NCI-H1694 treated with DMSO at 0.1 percent for 48 hours (cell line): ENCODE measurements around the gene FAM53A.

ENCODE experiments used
- DNase-seq: peaks from one replicate; lab custom pipeline; 2025; lab: John Stamatoyannopoulos, UW

Gene FAM53A

DNA sequence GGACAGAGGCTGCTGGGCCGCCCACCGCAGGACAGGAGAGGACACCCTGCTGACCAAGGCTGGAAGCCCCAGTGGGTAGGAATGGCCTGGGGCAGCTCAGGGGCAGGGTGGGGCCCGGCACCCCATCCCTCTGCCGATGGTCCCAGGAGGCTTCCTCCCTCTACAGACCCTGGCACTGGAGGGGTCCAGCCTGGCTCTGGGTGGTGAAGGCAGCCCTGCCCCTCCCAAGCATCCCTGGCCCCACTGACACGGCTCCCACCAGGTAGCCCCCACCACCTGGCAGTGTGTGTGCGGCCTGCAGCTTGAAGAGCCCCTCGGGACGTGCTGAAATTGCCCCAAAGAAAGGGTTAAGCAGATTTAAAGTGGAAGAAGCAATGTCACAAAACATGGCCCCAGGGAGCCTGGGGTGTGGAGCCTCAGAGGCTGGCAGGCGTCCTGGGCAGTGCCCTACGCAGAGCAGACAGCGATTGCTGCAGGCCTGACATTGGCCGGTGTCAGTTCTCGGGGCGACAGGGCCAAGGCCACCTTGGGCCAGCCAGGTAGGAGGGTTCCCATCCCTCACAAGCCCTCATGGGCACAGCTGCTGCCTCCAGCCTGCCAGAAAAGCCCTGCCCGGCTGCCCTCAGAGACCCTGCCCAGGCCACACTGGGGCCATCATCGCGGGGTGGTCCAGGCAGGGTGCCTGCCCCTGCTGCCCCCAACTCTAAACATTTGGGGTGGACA is 80.5 kb downstream of the FAM53A start:
- no peak for DNase-seq

DNA sequence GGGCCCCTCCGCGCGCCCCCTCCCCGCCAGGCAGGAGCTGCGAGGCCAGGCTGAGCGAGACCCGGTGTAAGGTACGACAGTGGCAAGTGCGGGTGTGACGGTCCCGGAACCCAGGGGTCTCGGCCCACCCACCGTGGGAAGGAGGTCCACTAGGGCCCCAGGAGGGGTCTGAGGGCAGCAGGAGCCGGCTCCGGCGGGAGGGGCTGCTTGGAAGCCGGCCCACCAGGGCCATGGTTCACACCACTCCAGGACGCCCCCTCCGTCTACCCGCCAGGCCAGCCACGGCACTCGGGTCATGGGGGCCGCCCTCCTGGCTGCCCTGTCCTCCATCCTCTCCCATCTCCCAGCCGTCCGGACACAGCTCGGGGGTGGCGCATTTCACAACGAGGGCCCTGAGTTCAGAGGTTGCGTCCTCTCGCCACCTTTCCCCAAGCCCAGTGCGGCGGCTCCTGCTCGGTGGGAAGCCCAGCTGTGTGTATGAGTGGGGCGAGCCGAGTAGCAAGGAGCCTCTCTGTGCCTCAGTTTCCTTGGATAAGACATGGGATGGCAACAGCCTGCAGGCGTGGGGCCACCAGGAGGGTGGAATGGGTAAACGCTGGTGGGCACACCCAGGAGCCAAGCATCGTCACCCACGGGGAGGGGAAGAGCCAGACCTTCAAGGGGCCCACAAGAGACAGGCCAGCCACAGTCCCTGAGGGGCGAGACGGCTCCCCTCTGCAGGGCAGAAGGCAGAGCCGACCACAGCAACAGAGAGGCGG is 81.3 kb downstream of the FAM53A start:
- DNase-seq = no peak

DNA sequence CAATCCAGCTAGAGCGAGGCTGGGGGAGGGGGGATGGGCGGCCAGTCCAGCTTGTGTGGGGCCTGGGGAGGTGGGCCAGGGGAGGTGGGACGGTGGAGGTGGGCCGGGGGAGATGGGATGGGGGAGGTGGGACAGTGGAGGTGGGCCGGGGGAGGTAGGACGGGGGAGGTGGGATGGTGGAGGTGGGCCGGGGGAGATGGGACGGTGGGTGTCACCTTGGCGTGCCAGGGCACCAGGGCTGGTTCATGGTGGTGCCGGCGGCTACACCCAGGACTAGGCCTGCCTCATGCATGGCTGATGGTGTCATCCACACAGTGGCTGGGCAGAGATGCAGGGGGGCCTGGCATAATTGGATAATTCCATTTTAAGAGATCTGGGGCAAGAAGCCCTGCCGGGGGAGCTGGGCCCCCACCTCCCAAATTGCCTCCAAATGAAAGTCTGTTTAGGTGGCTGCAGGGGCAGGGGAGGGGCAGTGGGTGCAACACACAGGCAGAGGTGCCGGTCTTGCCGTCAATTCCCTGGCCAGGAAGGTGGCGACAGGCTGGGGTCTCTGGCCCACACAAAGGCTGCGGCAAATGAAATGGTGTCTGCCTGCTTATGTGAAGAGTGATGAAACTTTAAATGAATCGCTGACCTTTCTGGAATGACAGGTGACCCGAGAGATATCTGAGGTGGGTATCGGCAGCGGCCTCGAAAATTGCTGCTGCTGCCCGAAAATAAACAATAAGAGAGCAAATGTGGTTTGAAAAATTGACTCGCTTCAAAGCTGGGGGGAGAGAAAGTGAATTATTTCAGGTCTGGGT is 82.1 kb downstream of the FAM53A start:
- DNase-seq = no peak

DNA sequence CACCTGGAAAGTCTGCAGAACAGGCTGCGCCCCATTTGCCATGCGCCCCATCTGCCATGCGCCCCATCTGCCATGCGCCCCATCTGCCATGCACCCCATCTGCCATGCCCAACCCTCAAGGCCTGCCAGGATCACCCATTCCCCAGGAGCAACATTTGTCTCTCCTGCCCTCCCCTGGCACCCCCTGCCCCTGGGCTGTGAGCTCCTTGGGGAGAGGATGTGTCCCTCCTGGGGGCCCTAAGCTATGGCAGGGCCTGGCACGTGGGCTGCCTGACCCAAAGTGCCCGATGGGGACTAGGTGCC is 82.6 kb downstream of the FAM53A start:
- DNase-seq = no peak

DNA sequence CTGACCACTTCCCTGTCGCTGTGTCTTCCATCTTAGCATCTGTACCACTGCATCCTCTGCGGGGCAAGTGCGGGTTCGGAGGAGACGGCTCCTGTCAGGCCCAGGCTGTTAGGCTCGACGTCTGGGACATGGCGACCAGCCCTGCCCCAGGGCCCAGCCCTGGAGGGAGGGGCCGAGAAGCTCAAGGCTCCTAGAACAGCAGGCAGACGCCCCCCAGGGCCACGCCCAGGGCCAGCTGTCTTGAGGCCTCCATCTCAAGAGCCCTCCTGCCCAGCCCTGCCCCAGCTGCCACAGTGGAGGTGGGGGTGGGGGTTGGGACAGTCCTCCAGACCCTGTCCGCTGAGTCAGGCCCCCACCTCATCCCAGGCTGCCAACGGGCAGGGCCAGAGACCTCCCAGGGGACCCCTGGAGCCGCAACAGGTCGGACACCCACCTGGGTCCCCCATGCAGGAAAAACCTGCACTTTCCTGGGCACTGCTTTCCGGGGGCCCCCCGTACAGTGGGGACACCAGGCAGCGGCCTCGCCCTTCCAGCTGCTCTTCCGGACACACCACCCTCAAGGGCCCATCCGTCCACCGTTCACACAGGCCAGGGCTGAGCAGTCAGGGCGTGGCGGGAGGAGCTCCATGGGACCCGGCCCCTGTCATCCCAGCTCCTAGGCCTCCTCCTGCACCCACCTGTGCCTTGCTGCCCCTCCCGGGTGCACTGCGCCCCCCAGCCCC is 83.1 kb downstream of the FAM53A start:
- DNase-seq = no peak

DNA sequence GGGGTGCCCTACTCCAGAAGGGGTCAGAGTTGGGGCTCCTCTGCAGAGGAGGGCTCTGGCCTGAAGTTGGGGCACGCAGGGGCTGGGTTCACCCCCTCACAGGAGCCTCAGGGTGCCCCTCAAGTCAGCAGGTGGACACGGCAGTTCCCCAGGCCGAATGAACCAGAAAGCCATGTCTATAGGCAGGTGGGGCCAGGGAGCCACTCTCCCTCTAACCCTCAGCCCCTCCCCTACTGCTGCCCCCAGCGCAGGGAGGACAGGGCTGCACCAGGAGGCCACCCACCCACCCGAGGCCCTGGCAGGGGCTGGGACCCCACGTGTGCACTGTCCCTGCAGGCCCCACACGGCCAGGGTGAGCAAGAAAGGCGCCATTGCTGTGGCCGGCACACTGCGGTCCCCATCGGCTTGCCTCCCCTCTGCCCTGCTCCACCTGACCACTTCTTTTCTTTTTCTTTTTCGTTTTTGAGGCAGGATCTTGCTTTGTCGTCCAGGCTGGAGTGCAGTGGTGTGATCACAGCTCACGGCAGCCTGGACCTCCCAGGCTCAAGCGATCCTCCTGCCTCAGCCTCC is 83.8 kb downstream of the FAM53A start:
- DNase-seq = no peak

DNA sequence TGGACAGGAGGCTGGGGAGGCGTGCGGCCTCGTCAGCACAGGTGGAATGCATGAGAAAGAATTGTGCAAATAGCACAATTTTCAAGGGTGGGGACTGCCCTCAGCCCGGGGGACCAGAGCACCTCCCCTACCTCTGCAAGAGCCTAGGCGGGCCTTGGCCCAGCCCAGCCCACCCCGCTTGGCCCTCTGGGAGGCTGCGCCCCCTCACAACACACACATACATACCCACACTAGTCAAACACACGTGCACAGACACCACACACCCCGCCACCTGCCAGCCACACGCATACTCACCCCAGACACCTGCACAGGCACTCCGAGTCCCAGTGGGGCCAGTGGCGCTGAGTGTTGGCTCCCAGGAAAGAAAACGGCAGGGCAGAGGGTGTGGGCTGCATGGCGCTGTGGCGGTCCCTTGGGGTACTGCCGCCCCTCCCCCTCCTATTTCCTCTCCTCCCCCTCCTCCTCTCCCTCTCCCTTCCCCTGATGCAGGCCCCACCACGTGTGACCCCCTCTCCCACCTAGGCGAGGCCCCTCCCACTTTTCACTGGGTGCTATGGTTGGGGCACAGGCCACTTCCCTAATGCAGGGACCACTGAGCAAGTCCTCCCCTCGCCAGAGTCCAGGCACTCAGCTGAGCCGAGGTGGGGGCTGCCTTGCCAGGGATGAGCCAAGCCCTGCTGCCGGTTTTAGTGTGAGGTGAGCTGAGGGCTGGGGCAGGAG is 84.5 kb downstream of the FAM53A start:
- DNase-seq = no peak

DNA sequence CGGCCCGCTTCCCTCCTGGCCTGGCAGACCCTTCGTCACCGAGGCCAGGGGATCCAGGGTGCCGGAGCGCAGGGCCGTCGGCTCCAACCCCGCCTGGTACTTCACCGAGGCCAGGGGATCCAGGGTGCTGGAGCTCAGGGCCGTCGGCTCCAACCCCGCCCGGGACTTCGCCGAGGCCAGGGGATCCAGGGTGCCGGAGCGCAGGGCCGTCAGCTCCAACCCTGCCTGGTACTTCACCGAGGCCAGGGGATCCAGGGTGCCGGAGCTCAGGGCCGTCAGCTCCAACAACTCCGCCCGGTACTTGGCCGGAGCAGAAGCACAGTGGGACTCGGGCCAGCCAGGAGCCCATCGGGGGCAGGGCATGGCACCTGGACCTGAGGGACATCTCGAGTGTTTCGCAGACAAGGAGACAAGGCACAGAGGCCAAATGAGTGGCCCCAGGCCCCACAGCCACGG is 85.1 kb downstream of the FAM53A start:
- no peak for DNase-seq

DNA sequence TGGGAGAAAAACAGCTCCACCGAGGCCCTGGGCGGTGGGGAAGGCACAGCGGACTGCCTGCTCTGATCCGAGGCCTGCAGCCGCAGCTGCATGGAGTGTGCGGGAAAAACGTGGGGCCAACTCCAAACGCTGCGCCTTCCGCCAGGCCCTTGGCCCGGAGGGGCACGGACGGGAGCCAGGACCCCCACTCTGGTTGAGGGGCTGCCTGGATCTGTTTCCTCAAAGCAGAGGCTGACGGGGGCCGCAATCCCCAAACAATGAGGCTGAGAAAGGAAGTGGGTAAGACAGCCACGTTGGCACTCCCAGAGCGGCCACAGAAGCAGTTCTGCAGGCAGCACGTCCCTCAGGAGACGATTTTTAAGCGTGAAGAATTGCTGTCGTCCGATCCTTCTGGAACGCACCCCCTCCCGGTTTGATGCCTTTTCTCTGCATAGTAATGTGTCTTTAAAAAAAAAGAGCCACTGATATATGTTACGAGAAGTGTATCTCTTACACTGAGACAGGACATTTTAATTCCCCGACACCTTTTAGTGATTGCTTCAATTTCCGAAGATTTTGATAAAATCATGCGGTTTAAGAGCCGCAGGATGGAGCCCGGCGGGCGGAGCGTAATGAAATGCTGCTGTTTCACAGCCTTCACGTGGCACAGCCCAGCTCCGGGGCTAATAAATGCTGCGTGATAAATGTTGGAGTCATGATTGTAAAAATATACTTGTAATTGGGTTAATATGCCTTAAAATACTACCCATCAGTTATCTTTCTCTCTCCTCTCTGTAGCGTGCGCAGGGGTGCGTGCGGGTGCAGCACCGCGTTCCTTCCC is 85.7 kb downstream of the FAM53A start:
- no peak for DNase-seq

DNA sequence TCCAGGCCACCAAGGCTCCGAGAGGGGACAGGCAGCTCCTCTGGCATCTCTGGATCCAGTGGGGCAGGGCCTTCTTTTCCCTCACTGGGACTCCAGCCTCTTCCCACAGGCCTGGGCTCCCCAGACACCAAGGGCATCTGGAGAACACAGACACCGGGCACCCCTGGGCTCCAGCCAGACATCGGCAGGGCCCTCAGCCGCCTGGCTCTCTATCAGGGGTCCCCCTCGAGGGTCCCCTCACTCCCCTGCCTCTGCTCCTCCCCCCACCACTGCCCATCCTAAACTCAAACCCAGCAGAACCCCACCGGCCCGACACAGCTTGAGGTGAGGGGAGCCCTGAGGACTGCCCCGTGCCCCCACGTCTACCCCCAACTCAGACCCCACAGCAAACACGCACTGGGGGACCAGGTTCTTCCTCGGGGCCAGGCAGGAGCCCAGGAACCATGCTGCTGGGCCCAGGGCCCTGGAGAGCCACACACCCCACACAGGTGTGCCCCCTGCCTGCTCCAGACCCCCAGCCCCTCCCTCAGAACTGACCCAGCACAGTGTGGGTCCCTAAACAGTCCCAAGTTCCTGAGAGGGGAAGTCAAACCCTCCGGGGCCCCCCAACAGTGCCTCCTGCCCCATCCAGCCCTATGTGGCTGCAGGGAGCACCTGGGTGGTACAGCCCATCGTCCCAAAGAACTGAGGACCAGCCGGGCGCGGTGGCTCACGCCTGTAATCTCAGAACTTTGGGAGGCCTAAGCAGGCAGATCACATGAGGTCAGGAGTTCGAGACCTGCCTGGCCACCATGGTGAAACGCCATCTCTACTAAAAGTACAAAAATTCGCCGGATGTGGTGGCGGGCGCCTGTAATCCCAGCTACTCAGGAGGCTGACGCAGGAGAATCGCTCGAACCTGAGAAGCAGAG is 86.8 kb downstream of the FAM53A start:
- no peak for DNase-seq

DNA sequence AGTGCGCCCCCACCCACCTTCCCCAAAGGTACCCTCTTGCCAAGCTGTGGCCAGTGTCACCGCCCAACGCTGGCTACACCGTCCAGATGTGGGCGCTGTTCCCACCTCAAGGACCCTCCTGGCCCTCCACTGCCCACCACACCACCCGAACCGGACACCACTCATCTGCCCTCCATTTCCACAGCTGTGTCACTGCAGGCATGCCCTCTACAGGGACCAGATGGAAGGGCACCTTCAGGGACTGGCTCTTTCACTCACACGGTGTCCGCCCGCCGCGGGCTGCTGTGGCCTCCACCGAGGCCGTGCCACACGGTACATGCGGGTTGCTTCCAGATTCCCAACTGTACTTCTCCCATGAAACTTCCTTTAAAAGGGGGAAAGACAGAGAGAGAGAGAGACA is 87.7 kb downstream of the FAM53A start:
- DNase-seq = no peak

DNA sequence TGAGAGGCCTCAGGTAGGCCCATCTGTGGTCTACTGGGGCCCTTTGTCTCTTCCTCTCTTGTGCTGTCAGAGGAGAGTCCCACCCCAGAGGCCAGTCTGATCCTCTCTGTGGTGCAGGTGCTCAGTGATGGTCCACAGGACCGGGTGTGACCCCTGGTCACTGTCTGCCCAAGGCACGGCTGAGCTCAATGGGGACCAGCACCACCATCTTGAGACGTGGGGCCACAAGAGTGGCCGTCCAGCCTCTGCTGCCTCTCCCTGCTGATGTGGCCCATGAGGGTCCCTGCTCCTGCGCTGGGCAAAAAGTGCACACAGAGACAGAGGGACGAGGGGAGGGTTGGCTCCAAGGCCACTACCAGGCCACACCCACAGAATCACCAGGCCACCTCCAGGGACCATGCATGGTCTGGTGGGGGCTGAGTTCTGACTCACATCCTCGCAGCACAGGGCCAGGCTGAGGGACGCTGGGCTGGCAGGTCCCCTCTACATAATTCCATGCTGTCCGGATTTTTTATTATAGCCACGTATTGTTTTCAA is 88.3 kb downstream of the FAM53A start:
- DNase-seq = no peak

DNA sequence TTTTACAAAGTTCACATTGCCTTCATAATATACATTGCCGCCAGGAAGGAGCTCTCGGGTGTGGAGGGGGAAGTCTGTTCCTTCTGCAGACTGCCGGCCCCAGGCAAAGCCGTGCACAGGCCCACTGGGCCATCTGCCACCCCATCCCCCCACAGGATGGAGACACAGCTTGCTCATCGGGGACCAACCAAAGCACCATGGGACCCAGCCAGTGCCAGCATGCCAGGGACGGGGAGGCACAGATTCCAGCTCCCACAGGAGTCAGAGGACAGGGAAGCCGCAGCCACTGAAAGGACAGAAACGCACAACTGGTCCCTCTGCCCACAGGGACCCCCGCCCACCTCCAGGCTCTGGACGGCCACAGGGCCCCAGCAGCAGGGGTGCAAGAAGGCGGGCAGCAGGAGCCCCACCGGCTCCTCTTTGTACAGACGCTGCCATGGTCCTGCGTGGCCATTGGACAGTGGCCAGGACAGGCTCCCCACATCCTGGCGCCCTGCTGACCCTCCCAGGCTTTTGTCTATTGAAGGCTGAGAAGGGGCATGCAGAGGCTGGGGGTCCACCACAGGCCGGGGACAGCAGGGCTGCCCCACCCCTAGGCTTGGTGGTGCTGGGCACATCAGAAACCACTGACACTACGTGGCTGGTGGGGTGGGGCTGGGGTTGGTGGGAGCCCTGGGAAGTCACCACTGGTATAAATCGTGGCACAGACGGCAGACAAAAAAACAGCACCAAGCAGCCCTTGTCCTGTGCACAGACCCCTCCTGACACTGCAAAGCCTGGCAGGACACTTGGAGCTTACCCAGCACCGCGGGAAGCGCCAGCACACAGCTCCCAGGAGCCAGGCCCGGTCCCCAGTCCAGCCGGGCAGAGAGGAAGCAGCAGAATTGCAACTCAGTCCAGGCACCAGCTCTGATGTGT is 89.0 kb downstream of the FAM53A start:
- DNase-seq = no peak

DNA sequence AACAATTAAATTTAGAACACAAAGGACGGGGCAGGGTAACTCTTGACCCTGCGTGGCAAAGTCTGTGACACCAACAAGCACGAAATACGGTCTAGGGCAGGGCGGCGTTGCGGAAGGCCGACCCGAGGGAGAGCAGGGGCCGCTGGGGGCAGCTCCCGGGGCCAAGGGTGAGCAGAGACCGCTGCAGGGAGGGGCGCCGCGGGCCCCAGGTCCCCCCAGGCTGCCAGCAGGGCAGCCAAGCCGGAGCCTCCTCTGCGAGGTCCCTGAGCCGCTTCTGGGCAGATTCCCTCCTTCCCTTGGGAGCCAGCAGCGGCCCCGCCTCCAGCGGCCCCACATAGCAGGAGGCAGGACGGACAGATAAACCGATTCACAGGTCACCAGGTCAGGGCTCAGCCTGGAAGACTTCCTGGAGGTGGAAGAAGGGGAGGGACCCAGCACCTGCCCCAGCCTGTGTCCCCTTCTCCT is 90.2 kb downstream of the FAM53A start:
- no peak for DNase-seq

DNA sequence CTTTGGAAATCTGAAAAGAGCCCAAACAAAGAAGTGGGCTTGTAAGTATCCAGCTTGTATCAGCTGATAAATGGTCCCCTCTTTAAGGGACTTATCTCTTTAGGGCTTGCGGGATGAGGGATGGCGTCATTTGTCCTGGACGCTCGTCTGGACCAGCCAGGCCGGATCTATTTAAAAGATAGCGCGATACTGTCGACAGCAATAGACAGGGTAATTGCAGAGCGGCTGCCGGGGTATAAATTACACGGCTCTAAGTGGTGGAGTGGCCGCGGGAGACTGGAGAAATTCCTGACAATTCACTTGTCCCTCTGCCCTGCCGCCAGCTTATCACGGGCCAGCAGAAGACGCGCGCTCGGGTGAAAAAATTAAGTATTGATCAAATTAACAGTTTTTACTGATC is 90.7 kb downstream of the FAM53A start:
- DNase-seq = no peak

DNA sequence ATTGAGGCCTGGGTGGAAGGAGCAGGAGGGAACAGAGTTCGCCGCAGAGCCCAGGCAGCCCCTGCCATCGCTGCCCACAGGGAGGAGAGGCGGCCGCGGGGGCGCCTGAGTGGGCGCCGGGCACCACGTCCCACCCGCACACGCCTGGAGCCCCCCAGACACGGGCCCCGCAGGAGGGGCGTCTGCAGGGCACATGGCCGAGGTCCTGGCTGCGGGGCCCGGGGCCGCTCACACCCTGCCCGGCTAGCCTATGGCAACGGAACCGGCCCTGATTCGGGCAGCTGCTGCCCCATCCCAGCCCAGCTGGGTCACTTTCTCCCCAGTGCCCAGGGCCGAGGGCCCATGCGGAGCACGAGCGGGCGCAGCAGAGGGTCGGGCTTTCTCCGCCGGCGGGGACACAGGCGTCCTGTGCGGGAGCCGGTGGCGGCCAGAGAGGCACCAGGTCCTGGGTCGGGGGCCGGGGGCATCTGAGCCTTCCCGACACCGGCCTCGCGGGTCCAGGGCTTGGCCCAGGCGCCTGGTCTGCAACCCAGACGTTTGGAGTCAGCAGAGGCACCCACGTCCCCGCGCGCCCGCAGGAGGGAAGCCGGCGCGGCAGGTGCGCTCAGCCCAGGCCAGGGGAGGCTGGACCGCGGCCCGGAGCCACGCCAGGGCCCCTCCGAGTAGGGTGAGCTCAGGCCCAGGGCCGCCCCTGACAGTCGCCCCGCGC is 91.2 kb downstream of the FAM53A start:
- DNase-seq = no peak

DNA sequence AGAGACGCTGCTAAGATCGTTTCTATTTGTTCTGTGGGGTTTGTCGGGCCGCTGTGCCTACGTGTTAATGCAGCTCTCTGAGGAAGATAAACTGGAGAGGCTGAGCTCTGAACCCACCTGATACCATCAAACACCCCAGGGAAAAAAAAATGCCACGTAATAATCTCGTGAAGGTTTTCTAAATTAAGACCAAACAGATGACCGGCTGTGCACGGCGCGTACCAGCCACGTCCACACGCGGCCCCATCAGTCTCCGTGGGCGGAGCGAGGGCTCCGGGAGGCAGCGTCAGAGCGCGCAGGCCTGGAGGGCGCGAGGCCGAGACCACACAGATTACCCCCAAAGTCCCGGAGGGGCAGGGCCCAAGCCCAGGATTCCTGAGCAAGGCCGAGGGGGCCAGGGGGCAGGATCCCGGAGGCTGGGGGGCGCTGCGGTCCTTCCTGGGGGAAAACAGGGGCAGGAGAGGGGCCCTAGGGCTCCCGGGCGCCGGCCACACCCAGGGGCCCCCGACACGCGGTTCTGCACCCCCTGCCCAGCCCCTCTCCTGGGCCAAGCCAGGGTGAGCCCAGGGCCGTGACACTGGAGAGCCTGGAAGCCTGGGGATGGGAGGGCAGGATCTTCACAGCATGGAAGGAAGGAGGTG is 91.9 kb downstream of the FAM53A start:
- no peak for DNase-seq
